MM.1S (cell line): Measurements from ENCODE around the gene SRSF2.

Source experiments
- DNase-seq: peaks from one replicate; pipeline ENCODE4 v3.0.0-alpha.2; 2015
- H2AFZ ChIP-seq: fragments of 300-600 bp; sonication (generic); 2 replicates; pipeline ENCODE4 v1.6.0; 2016; ENCODE audit warnings: antibody characterized with exemption, low read length
- H3F3A ChIP-seq: fragments of 300-600 bp; sonication (generic); 2 replicates; pipeline ENCODE4 v1.6.1; 2016; ENCODE audit warnings: mild to moderate bottlenecking, antibody characterized with exemption, low read length, moderate library complexity, mixed read lengths; ENCODE audit not compliant: insufficient read depth
- H3K27ac ChIP-seq: fragments of 300-600 bp; sonication (generic); 2 replicates; pipeline ENCODE4 v1.5.1; 2016; ENCODE audit warnings: mild to moderate bottlenecking, low read length
- H3K27me3 ChIP-seq: fragments of 300-600 bp; sonication (generic); replicated peaks from 2 replicates; pipeline ENCODE4 v1.6.0; 2016; ENCODE audit warnings: low read length; ENCODE audit not compliant: insufficient read depth
- H3K36me3 ChIP-seq: fragments of 300-600 bp; sonication (generic); replicated peaks from 2 replicates; pipeline ENCODE4 v1.6.1; 2016; ENCODE audit warnings: mild to moderate bottlenecking, low read length, mixed read lengths; ENCODE audit not compliant: insufficient read depth
- H3K4me1 ChIP-seq: fragments of 300-600 bp; sonication (generic); 2 replicates; pipeline ENCODE4 v1.6.1; 2016; ENCODE audit warnings: low read length, mixed read lengths
- H3K4me2 ChIP-seq: fragments of 300-600 bp; sonication (generic); 2 replicates; pipeline ENCODE4 v1.6.0; 2016; ENCODE audit warnings: low read depth, low read length
- H3K4me3 ChIP-seq: fragments of 300-600 bp; sonication (generic); 2 replicates; pipeline ENCODE4 v1.5.1; 2016; ENCODE audit warnings: low read length, mixed read lengths
- H3K79me2 ChIP-seq: fragments of 300-600 bp; sonication (generic); 2 replicates; pipeline ENCODE4 v1.6.1; 2016; ENCODE audit warnings: mixed run types, low read length, mixed read lengths
- H3K9ac ChIP-seq: fragments of 300-600 bp; sonication (generic); 2 replicates; pipeline ENCODE4 v1.6.1; 2016; ENCODE audit warnings: low read length, mixed read lengths
- H3K9me2 ChIP-seq: fragments of 300-600 bp; sonication (generic); replicated peaks from 2 replicates; pipeline ENCODE4 v1.6.1; 2016; ENCODE audit warnings: mild to moderate bottlenecking, low read length, mixed read lengths; ENCODE audit not compliant: insufficient read depth
- H3K9me3 ChIP-seq: fragments of 300-600 bp; sonication (generic); replicated peaks from 2 replicates; pipeline ENCODE4 v1.6.1; 2016; ENCODE audit warnings: mild to moderate bottlenecking, low read length, mixed read lengths; ENCODE audit not compliant: insufficient read depth
- H4K20me1 ChIP-seq: fragments of 300-600 bp; sonication (generic); 2 replicates; pipeline ENCODE4 v1.6.1; 2016; ENCODE audit warnings: mild to moderate bottlenecking, low read length, moderate library complexity, mixed read lengths; ENCODE audit not compliant: insufficient read depth
- EZH2 ChIP-seq: fragments of 300-600 bp; sonication (generic); optimal IDR thresholded peaks from 2 replicates; pipeline ENCODE3; 2017; ENCODE audit warnings: low read depth, mild to moderate bottlenecking, antibody characterized with exemption, low read length, mixed read lengths
- EZH2phosphoT487 ChIP-seq: fragments of 300-600 bp; sonication (generic); IDR thresholded peaks from 2 replicates; pipeline ENCODE4 v1.6.1; 2018; ENCODE audit warnings: antibody characterized with exemption, low read length
- TF ChIP-seq, protein P1 (sequence below): fragments of 300-600 bp; sonication (generic); IDR thresholded peaks from 2 replicates; pipeline ENCODE4 v1.5.1; 2016; ENCODE audit warnings: antibody characterized with exemption, low read length, mixed read lengths

SRSF2 gene

DNA sequence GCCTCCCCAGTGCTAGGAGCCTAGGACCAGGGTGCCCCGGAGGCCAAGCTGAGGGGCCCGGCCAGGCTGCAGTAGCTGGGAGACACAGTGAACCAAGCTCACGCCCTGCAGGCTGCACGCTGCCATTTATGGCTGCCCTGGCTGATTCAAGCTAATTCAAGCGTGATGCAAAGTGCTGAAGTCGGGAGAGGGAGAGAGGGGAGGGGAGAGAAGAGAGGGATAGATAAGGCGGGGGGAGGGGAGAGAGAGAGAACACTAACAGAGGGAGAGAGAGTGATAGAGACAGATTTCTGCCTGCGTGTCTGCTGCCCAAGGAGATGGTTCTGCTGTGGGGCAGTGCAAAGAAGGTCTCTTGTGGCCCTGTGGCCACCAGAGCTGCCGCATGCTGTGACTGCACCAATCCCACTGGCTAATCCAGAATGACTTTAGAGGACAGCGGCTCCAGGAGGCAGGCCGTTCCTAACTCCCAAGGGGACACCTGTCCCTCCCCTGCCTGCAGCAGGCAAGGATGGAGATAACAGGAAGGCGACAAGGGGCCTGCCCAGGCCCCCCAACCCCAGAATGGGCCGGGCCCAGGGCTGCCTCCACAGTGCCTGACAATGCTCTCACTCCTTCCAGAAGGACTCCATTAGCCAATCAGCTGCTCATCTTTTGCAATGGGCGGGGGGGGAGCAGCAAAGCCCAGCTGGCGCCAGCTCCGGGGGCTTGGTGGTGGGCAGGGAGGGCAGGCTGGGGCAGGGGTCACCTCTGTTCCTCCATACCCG, 39.2 kb downstream of the SRSF2 start:
- Histone ChIP-seq H3K9ac (no peak overlapping the region), H3K79me2 (no peaks in the 10 kb centered on the region), H3K4me1 (peaks cover 11% of the 10 kb centered on the region), H2AFZ (no peak overlapping the region), H3K27ac (no peak overlapping the region), H3K9me2 (no peaks in the 10 kb centered on the region), H3K4me3 (no peak overlapping the region), H3K27me3 (no peaks in the 10 kb centered on the region; the same call in 1 of the 2 replicates), H3F3A (peaks cover 21% of the 10 kb centered on the region), H3K36me3 (no peaks in the 10 kb centered on the region), H3K9me3 (no peaks in the 10 kb centered on the region), H4K20me1 (no peaks in the 10 kb centered on the region), H3K4me2 (no peak overlapping the region)
- DNase-seq, result no peak
- TF ChIP-seq EZH2 (no peak), EZH2phosphoT487 (no peak)
- TF ChIP-seq, protein P1, sequence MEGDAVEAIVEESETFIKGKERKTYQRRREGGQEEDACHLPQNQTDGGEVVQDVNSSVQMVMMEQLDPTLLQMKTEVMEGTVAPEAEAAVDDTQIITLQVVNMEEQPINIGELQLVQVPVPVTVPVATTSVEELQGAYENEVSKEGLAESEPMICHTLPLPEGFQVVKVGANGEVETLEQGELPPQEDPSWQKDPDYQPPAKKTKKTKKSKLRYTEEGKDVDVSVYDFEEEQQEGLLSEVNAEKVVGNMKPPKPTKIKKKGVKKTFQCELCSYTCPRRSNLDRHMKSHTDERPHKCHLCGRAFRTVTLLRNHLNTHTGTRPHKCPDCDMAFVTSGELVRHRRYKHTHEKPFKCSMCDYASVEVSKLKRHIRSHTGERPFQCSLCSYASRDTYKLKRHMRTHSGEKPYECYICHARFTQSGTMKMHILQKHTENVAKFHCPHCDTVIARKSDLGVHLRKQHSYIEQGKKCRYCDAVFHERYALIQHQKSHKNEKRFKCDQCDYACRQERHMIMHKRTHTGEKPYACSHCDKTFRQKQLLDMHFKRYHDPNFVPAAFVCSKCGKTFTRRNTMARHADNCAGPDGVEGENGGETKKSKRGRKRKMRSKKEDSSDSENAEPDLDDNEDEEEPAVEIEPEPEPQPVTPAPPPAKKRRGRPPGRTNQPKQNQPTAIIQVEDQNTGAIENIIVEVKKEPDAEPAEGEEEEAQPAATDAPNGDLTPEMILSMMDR, result no peak

DNA sequence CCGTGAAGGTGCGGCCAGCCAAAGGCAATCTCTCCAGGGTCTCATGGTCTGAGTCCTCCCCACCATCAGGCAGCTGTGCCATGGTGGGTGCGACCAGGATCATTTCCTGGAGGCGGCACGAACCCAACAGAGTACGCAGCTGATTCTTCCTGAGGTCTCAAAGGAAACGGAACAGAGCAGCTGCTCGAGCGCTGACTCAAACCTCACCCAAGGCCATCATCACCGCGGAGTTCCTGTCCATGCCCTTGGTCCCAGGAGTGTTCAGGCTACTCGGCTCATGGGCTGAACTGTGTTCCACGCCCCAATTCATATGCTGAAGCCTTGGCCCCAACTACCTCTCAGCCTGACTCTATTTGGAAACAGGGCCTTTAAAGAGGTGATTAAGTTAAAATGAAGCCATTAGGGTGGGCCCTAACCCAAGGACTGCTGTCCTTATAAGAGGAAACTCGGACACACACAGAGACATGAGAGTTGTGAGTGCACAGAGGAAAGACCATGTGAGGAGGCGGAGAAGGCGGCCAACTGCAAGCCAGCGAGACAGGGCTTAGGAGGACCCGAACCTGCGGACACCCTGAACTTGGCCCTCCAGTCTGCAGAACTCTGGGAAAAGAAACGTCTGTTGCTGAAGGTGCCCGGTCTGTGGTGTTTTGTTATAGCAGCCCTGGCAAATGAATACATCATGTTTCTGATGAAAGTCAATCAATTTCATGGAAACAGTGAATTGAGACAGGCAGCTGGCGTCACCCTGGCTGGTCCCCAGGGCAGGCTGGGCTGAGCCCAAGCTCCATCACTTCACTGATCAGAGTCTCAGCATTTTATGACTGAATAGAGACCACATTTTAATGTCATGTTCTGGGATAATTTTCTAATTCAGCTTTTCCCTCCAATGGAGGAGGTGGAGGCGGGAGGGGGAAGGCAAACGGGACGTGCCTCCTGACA, 40.1 kb downstream of the SRSF2 start:
- Histone ChIP-seq H3K9me2 (no peaks in the 10 kb centered on the region), H3K4me1 (peaks cover 11% of the 10 kb centered on the region), H3K36me3 (no peaks in the 10 kb centered on the region), H3K4me2 (no peak overlapping the region), H3F3A (peaks cover 21% of the 10 kb centered on the region), H3K9ac (no peak overlapping the region), H3K9me3 (no peaks in the 10 kb centered on the region), H3K79me2 (no peaks in the 10 kb centered on the region), H2AFZ (no peak overlapping the region), H3K27ac (no peak overlapping the region), H3K27me3 (no peaks in the 10 kb centered on the region; the same call in 1 of the 2 replicates), H4K20me1 (no peaks in the 10 kb centered on the region), H3K4me3 (no peak overlapping the region)
- DNase-seq, result no peak
- TF ChIP-seq EZH2, result no peak
- TF ChIP-seq, protein P1, result no peak
- no peak for TF ChIP-seq EZH2phosphoT487

DNA sequence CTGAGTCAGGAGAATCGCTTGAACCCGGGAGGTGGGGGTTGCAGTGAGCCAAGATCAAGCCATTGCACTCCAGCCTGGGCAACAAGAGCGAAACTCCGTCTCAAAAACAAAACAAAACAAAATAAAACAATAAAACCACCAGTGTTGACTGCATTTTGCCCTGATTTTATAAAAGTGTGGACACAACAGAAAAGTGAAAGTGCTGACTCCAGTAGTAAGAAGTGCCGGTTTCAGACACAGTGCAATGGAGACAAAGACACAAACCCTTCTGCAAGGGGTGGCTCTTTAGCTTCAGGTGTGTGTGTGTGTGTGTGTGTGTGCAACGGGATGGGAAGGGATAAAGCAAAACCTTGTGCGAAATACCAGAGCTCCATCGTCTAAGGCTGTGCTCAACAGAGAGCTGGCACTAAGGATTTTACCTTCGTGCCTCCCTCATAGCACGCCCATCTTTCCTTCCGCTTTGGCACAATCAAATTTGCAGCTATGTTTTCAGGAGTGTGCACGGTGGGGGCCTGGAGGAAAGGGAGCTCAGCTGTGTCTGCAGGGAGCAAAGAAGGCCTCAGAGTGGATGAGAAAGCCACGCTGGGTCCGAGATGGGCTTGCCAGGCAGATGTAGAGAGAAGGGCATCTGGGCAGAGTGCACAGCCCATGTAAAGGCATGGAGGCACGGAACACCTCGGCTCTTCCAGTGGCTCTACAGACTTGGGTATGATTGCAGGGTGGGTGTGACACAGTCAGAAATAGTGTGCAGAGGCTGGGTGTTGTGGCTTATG, 41.9 kb downstream of the SRSF2 start:
- DNase-seq, result peak; percentile 81
- Histone ChIP-seq H3K9me3 (no peaks in the 10 kb centered on the region), H3K4me1 (peaks cover 11% of the 10 kb centered on the region), H3K4me3 (peak overlapping the region; percentile 17; the same call in 1 of the 2 replicates), H3K36me3 (no peaks in the 10 kb centered on the region), H3K27me3 (no peaks in the 10 kb centered on the region; the same call in 1 of the 2 replicates), H2AFZ (no peak overlapping the region), H3K27ac (peak overlapping the region; percentile 1; the same call in 1 of the 2 replicates), H4K20me1 (no peaks in the 10 kb centered on the region), H3K9me2 (no peaks in the 10 kb centered on the region), H3F3A (peaks cover 21% of the 10 kb centered on the region), H3K9ac (no peak overlapping the region), H3K79me2 (no peaks in the 10 kb centered on the region), H3K4me2 (peak overlapping the region; percentile 68; the same call in 1 of the 2 replicates)
- TF ChIP-seq, protein P1, result no peak
- no peak for TF ChIP-seq EZH2
- no peak for TF ChIP-seq EZH2phosphoT487
